Fibroblast of the aortic adventitia (primary cell): ENCODE measurements around the gene PAX5. TPM values are rescaled to one million over a fixed set of nuclear protein-coding genes. Genes with fewer than 3 reads are reported as not detected.

ENCODE experiments used
- DNase-seq: peaks from one replicate; pipeline ENCODE4 v3.0.0-alpha.2; 2010; ENCODE audit warnings: low read depth
- H3K4me3 ChIP-seq: 2 replicates; pipeline ENCODE4 v1.5.1; 2011; ENCODE audit warnings: low read depth, mild to moderate bottlenecking, control low read depth, low read length, moderate library complexity
- total RNA-seq: library from RNA; depleted of rRNA; stranded (reverse); fragments of >200 nt; gene quantifications from 2 replicates; pipeline ENCODE4 v1.2.3, GENCODE V29; 2012; ENCODE audit warnings: low replicate concordance
- TF ChIP-seq, protein P1 (sequence below): IDR thresholded peaks from 2 replicates; pipeline ENCODE4 v1.5.1; 2011; ENCODE audit warnings: mild to moderate bottlenecking, low read length, control low read depth, inconsistent platforms; ENCODE audit not compliant: insufficient read depth

The PAX5 gene
- total RNA-seq, 1 donor: not detected

DNA sequence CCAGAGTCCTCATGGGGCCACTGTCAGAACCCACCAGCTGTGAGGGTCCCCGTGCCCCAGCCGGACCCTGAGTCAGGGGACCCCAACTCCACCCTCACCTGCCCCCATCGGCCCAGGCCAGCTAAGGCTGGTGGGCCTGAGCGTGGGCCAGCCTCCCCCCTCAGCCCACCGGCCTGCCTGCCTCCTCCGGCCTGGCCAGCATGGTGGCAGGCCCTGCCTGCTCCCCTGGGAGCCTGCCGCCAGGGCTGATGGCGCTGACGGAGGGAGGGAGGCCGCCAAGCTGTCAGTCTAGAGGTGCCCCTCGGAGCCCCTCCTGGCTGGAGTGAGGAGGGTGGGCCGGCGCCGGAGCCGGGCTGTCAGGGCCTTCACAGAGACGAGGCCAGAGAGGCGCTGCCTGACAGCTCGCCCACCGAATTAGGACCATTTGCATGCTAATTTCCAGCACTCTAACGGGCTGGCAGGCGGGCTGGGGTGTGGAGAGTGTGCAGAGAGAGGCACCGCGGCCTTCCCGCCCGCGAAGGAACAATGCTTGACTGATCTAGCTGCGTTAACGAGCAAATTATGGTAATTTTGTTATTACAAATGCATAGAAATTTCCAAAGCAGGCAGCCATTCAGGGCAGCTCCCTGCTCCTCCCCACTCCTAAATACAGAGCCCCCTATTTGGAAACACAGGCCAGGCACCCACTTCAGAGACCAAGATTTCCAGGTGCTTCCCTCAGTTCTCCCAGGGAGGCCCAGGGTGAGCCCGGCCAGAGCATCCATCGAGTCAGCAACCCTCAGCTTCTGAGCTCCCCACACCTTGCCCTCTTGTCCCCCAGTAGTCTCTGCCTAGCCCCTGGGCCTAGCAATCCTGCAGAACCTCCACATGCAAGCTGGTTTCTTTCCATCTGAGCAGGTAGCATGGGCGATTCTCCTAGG, 169.3 kb downstream of the PAX5 start:
- TF ChIP-seq, protein P1, sequence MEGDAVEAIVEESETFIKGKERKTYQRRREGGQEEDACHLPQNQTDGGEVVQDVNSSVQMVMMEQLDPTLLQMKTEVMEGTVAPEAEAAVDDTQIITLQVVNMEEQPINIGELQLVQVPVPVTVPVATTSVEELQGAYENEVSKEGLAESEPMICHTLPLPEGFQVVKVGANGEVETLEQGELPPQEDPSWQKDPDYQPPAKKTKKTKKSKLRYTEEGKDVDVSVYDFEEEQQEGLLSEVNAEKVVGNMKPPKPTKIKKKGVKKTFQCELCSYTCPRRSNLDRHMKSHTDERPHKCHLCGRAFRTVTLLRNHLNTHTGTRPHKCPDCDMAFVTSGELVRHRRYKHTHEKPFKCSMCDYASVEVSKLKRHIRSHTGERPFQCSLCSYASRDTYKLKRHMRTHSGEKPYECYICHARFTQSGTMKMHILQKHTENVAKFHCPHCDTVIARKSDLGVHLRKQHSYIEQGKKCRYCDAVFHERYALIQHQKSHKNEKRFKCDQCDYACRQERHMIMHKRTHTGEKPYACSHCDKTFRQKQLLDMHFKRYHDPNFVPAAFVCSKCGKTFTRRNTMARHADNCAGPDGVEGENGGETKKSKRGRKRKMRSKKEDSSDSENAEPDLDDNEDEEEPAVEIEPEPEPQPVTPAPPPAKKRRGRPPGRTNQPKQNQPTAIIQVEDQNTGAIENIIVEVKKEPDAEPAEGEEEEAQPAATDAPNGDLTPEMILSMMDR: no peak
- H3K4me3 ChIP-seq: no peak overlapping the region

DNA sequence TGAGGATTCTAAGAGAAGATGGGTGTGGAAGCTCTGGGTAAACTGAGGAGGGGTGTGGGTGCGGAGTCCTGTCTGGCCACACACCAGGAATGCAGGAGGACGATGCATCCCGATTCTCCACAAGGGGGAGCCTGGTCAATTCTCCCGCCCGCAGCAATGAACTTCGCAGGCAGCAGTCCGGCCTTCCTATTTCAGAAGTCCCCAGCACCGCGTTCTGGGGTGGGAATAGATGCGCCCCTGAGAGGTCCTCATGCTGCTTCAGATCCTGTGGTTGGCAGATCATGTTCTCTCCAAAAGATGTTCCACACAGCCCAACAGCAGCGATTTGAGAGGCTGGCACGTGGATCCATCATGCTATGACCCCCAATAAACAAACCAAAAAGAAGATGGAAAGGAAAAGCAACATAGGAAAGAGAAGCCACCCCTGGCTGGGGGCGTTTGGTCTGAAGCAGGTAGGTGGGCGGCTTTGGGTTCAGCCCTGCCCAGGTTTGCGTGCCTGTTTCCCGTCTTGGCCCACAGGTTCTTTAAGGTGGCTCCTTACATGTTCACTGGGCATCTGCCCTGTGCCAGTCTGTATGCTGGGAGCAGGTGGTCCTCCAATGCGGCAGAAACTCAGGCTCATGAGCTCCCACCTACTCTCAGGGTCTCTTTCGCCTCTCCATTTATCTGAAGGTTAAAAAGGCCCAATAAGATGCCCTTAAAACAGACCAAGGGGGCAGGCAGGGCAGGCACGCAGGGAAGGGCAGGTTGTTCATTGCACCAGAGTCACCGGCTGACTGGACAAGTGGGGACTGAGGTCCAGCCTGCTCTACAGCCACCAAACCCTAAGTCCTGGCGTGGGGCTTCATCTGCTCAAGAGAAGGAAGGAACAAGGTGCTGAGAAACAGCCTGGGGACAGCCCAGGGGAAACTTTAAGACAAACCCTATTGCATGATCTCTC, 171.6 kb downstream of the PAX5 start:
- TF ChIP-seq, protein P1: peak; percentile 77
- peak; percentile 39 for DNase-seq
- no peak overlapping the region for H3K4me3 ChIP-seq

More for the DNA sequence above, 169.3 kb downstream of the PAX5 start:
- DNase-seq: no peak

DNA sequence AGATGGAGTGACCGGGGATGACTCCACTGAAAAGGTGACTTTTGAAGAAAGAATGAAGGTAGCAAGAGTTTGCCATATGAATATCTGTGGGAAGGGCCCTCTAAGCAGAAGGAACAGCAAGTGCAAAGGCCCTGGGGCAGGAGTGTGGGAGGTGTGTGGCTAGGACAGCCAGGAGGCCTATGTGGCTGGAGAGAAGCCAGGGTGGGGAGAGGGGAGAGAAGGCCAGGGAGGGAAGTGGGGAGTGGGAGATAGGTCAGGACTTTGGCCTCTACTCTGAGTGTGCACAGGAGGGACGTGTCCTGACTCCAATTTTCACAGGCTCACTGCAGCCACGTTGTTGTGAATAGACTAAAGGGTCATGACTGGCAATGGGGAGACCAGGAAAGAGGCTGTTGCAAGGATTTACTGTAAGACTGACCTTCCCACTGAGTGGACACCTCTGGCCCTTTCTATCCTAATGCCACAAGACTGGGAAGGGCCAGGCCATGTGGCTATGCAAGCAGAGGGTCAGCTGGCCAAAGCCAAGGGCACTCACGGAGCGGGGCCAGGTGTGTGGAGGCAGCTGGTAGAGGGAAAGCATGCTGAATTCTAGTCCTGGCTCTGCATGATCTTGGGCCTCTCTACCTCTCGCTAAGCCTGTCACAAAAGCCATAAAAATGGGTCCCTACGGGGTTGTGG, 172.4 kb downstream of the PAX5 start:
- DNase-seq: no peak
- no peak overlapping the region for H3K4me3 ChIP-seq
- TF ChIP-seq, protein P1: no peak

DNA sequence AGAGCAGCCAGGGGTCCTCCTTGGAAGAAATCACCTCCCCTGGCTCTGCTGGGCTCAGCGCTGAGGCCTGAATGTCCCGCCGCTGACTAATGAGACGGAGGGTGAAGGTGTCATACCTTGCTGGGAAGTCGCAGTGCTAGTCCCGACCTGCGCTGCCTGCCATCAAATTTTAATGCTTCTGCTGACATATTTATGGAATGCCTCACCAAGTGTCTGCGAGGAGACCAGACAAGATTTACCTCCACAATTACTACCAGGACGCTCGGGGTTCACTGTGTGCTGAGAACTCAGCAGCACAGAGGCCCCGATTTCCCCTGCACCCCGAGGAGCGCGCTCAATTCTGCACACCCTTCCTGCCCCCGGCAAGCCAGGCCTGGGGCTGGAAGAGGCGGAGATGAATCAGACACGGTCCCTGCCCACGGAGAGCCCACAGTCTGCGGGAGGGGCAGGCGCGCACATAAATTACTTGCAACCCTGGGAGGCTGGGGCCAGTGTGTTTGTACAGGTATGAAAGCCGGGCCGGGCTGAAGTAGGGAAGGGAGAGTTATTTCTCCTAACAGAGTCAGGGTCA, 175.2 kb downstream of the PAX5 start:
- no peak for DNase-seq
- no peak overlapping the region for H3K4me3 ChIP-seq

DNA sequence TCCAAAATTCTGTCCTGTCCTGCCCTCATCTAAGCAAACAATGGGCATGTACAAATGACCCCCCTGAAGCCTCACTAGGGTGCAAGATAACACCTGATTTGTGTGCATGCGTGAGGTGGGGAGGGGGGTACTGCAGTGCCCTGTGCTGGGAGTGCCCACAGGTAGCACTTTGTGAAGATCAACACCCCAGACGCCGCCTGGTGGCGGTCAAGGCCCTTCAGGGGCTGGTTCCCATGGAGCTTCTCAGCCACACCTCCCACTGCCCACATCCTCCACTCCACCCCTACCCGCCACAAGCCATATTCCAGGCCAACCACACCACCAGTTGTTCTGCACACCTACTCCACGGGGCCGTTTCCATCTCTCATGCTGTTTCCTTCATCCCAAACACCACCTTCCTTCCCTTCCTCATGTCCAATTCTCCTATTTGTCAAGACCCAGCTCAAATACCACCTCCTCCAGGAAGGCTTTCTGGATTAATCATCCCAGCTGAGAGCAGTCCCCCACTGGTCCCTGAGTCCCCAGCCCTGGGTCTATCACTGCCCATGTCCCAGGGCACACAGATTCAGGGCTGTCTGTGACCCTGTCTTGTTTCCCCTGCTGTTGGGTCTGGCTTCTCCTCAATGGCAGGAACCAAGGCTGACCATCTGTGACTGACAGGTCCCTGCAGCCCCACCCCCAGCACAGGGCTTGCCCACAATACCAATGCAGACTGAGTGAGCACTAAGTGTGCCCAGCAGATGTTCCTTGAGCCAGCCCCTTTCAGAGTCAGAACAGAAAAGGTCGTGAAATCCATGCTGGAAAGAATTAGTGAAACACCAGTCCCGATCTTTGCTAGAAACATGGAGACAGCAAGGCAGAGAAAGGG, 178.4 kb downstream of the PAX5 start:
- DNase-seq: no peak
- H3K4me3 ChIP-seq: no peak overlapping the region
- TF ChIP-seq, protein P1: peak; percentile 13

More for the DNA sequence above, 175.2 kb downstream of the PAX5 start:
- TF ChIP-seq, protein P1: no peak
